GM12891 (cell line): ENCODE results near the gene RPS24.
"Not testable (repeated sequence)": the region's sequence is repeated elsewhere in the genome, so short reads cannot be mapped to it uniquely, and the experiment has no call there.

Source experiments
- DNase-seq: peaks from one replicate; pipeline ENCODE4 v3.0.0; 2011; ENCODE audit warnings: low spot score; ENCODE audit not compliant: insufficient read length
- FAIRE-seq: peaks from 2 replicates; lab custom pipeline; 2011; peaks lifted over from hg19 to GRCh38; lab: Jason Lieb, UNC
- PAX5 ChIP-seq: IDR thresholded peaks from 2 replicates; pipeline ENCODE4 v1.6.1; 2011; ENCODE audit warnings: low read length, moderate library complexity, mild to moderate bottlenecking; ENCODE audit not compliant: insufficient read depth, severe bottlenecking
- POLR2A ChIP-seq: IDR thresholded peaks from 2 replicates; pipeline ENCODE4 v1.6.1; 2011; ENCODE audit warnings: low read depth, low read length, control low read depth
- POLR2AphosphoS5 ChIP-seq: IDR thresholded peaks from 2 replicates; pipeline ENCODE4 v1.6.1; 2011; ENCODE audit warnings: low read depth, low read length, control low read depth
- POU2F2 ChIP-seq: IDR thresholded peaks from 2 replicates; pipeline ENCODE4 v1.6.1; 2011; ENCODE audit warnings: low read depth, mild to moderate bottlenecking, control low read depth, low read length, moderate library complexity
- SPI1 ChIP-seq: IDR thresholded peaks from 2 replicates; pipeline ENCODE4 v1.6.1; 2011; ENCODE audit warnings: low read depth, low read length, control low read depth
- TAF1 ChIP-seq: IDR thresholded peaks from 2 replicates; pipeline ENCODE4 v1.6.1; 2011; ENCODE audit warnings: low read depth, low read length, control low read depth

The RPS24 gene

GRCh38 chr10:78047314-78047891 lies 13.7 kb downstream of the RPS24 start:
- TF ChIP-seq POLR2A (no peak), POLR2AphosphoS5 (no peak), TAF1 (no peak), PAX5 (no peak), SPI1 (no peak)
- FAIRE-seq: peak; percentile 54
- no peak for DNase-seq

- no peak for TF ChIP-seq POLR2AphosphoS5
- no peak for TF ChIP-seq TAF1
- no peak for TF ChIP-seq PAX5
- TF ChIP-seq POU2F2: no peak
- TF ChIP-seq POLR2A: no peak
- no peak for TF ChIP-seq SPI1
- FAIRE-seq (no peak), DNase-seq (no peak)
Measured at GRCh38 chr10:78049851-78050250, 16.2 kb downstream of the RPS24 start.

GRCh38 chr10:78053211-78053868 lies 19.7 kb downstream of the RPS24 start:
- DNase-seq (no peak), FAIRE-seq (no peak)
- TF ChIP-seq POLR2AphosphoS5: no peak
- TF ChIP-seq SPI1: no peak
- no peak for TF ChIP-seq POU2F2
- no peak for TF ChIP-seq PAX5
- no peak for TF ChIP-seq POLR2A
- TF ChIP-seq TAF1: no peak

GRCh38 chr10:78058562-78058961 lies 24.9 kb downstream of the RPS24 start:
- TF ChIP-seq SPI1 (no peak), TAF1 (no peak), POLR2A (no peak), POU2F2 (no peak), POLR2AphosphoS5 (no peak), PAX5 (no peak)
- no peak for FAIRE-seq
- DNase-seq: no peak

- no peak for DNase-seq
- FAIRE-seq: no peak
- TF ChIP-seq TAF1 (no peak), POLR2AphosphoS5 (no peak), POLR2A (no peak), SPI1 (no peak)
Measured at GRCh38 chr10:78059906-78060702, 26.4 kb downstream of the RPS24 start.

- TF ChIP-seq POU2F2: no peak
- TF ChIP-seq TAF1: no peak
- TF ChIP-seq PAX5: no peak
- FAIRE-seq: no peak
- DNase-seq: no peak
Measured at GRCh38 chr10:78062296-78062695, 28.6 kb downstream of the RPS24 start.

- FAIRE-seq (no peak), DNase-seq (no peak)
- TF ChIP-seq TAF1 (no peak), PAX5 (no peak), POU2F2 (no peak), POLR2AphosphoS5 (no peak), SPI1 (no peak), POLR2A (no peak)
Measured at GRCh38 chr10:78063236-78063635, 29.6 kb downstream of the RPS24 start.

- FAIRE-seq, DNase-seq: not testable (repeated sequence)
Measured at GRCh38 chr10:78064919-78065318, 31.3 kb downstream of the RPS24 start.

- no peak for DNase-seq
- no peak for TF ChIP-seq TAF1
- no peak for TF ChIP-seq POLR2A
- no peak for TF ChIP-seq POLR2AphosphoS5
- no peak for TF ChIP-seq SPI1
- TF ChIP-seq PAX5: no peak
- no peak for TF ChIP-seq POU2F2
- no peak for FAIRE-seq
Measured at GRCh38 chr10:78065611-78066010, 31.9 kb downstream of the RPS24 start.

- DNase-seq: no peak
- FAIRE-seq: no peak
- TF ChIP-seq POU2F2 (no peak), POLR2AphosphoS5 (no peak), POLR2A (no peak), PAX5 (no peak), SPI1 (no peak), TAF1 (no peak)
Measured at GRCh38 chr10:78066012-78066411, 32.3 kb downstream of the RPS24 start.
